A549 treated with Hydrocortisone at 1 μM for 4 hours (cell line): Measurements from ENCODE around the gene SCO1. TPM values are rescaled to one million over a fixed set of nuclear protein-coding genes. Genes with fewer than 3 reads are reported as not detected.

Experiments used
- total RNA-seq: library from RNA; stranded (reverse); fragments of 200-300 nt; extraction: Qiagen RNA extraction; gene quantifications from 5 replicates; pipeline ENCODE4 v1.2.3, GENCODE V29; 2022

Gene SCO1
- 50.7 to 60.0 TPM (median 58.4 TPM) in 5 replicates for total RNA-seq

DNA sequence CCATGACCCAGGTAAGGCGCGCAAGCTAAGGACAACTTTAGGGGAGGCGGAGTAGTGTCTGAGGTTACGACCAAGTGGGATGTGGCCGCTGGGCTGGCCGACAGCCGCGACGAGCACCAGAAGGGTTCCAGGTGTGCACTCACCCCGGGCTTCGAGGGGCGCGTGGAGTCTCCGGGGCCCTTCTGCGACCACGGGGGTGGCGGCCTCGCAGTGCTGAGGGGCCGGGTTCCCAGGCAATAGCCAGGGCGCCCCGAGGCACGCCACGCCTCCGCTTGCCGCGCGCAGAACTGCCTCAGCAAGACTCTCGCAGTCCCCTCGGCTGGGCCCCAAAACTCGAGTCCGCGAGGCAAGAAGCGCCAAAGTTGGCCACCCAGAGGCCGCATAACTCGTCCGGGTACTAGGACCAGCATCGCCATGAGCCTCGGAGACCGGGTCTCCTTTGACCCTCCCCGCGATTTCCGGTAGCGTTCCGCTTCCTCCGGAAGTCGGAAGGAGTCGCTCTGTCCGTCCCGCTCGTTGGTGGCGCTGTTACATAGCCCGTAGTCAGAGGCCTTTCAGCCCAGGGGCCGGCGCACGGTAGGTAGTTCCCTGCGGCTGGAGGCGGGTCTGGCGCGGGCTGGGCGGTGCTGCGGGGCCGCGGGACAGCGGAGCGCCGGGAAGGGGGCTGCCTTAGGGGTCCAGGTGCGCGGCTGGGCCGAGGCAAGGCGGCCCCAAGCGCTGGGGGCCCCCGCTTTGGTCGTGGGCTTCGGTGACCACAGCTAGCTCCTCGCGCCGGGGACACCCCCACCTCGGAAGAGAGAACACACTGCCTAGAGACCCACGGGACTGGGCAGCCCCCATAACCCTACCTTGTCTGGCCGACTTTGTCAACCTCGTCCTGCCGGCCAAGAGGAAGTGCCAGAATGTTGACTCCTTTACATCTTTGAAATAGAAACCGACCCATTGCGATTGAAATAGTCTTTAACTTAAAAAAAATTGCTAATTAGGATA is at the start of gene SCO1, which contains the start of gene ADPRM:
Gene SCO1, minus strand, starts transcription at position 442 of the 990 bp plus-strand sequence. Its CDS starts 26 bp downstream, at position 416.
Gene ADPRM, plus strand, starts transcription at position 503 of the 990 bp plus-strand sequence. CDS start 7,333 bp downstream, outside the sequence.

DNA sequence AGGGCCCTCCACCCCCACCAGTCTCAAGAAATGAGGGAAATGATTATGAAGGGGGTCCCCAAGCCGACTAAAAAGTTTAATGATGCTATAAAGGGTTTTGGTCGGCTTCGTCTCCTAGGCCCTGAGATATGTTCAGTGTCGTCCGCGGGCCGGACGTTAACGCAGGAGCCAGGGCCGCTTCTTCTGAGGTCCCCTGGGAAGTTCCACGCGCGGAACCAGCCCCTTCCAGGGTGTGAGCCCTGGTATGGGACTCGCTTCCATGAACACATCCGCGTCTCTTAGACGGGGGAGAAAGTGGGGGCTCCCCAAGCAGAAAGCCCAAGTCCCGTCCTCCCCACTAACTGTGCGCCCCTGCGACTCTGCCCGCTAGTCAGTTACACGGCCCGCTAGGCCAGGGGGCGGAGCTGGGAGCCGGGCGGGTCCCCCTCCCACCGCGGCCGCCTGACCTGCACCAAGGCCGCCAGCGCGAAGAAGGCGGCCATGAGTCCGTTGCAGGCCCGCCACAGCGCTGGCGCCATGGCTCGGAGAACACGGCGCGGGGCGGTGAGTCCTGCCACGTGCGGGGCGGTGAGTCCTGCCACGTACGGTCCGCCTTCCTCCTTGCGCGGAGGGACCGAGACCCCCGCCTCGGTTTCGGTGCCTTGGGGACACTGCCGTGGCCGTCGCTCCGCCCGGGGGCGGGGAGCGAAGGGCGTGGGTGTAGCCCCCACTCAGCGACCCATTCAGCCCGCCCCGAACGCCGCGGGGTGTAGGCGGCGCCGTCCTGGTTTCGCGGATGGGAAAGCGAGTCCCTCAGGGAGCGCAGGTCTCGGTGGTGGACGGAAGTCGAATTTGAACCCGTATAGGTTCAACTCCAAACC is 32.2 kb upstream of the SCO1 start, which contains the start of gene TMEM220:
Gene TMEM220, minus strand, starts transcription at position 690 of the 860 bp plus-strand sequence. Its CDS starts 172 bp downstream, at position 518.

DNA sequence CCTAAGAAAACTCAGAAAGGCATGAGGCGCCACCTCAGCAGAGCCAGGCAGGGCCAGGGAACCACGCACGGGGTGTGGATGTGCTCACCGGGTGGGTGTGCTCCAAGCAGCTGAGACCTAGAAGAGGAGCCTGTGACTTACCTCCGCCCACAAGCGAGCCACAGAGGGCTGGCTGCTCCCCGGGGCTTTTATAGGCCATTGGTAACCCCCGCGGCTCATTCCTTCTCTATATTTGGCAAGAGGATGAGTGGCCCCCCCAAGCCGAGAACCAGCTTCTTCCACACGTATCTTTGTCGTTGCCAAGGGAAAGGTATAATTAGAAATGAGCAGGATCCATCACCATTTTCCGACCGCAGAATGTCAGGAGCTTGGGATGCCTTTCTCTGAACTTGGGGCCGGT is 40.2 kb downstream of the SCO1 start, which contains the start of gene MYH3:
Gene MYH3, minus strand, starts transcription at position 162 of the 400 bp plus-strand sequence. CDS start 2,245 bp downstream, outside the sequence.

Other genes with a start within 250 kb of the SCO1 start
- not detected in 5 replicates for gene MYH4, start 228.0 kb downstream of the SCO1 start, total RNA-seq
- gene MYH1, start 179.0 kb downstream of the SCO1 start, total RNA-seq = not detected in 5 replicates
- gene MYH2, start 147.9 kb downstream of the SCO1 start, total RNA-seq = not detected in 5 replicates
- 0.64 to 1.2 TPM (median 0.88 TPM) in 5 replicates for gene MYH3, start 40.2 kb downstream of the SCO1 start, total RNA-seq
- gene ADPRM, start 61 bp upstream of the SCO1 start, total RNA-seq = 5.6 to 8.8 TPM (median 8.1 TPM) in 5 replicates
- gene TMEM220, start 32.5 kb upstream of the SCO1 start, total RNA-seq = 1.7 to 2.9 TPM (median 2.4 TPM) in 5 replicates
- not detected in 5 replicates for gene TMEM238L, start 106.6 kb upstream of the SCO1 start, total RNA-seq
- gene PIRT, start 140.6 kb upstream of the SCO1 start, total RNA-seq = not detected in 5 replicates